HG02678 (cell line): ENCODE results near the gene KCNJ18.
"Not testable (repeated sequence)": the region's sequence is repeated elsewhere in the genome, so short reads cannot be mapped to it uniquely, and the experiment has no call there.

ENCODE experiments used
- ATAC-seq: cut with Tn5 transposase; IDR thresholded peaks from one replicate; pipeline ENCODE4 v1.9.1; 2021; ENCODE audit warnings: mild to moderate bottlenecking, moderate library complexity; ENCODE audit not compliant: unreplicated experiment

KCNJ18 gene

DNA sequence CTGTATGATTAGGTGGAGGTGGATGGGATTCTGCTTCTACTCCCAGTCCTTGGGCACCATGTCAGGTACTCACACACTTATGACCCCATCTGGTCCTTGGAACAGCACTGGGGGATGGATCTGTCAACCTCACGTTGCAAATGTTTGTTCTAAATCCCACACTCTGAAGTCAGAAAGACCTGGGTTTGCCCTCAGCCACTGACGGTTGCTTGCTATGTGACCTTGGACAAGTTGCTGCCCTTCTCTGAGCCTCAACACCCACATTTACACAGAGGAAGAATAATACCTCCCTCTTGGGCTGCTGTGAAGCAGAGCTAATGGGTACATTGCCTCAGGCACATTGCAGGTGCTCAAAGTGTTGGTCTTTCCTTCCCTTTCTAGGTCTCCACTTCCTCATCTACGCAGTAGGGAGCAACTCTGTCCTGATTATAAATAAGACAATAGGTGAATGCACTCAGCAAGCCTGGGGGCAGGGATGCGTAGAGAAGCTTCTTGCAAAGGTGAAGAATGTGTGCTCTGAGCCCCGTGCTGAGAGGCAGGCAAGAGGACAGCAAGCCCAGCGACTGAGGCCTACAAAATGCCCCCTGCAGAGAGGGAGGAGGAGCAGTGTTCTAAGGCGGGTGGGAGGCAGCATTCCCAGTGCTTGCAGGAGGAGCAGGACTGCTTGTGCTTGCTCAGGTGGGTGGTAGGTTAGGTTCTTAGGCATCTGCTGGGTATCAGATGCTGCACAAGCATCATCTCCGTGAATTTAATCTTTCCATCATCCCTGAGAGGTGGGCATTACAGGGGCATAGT lies 21.8 kb upstream of the KCNJ18 start:
- ATAC-seq = not testable (repeated sequence)

DNA sequence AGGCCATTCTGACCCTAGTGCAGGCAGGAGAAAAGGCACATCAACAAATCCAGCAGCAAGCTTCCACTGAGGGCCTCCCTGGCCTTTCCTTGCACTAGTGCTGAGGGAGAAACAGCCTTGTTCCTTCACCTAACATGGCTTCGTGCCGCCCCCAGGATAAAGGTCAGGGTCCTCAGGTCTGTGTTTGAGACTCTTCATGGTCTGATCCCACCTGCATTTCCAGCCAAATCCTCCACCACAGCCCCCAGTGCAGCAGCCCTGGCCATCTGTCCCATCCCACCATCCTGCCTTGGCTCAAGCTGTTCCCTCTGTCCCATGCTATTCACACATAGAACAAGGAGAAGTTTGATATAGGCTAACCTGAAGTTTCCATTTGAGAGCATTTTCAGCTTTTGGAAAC lies 20.9 kb upstream of the KCNJ18 start:
- ATAC-seq = not testable (repeated sequence)

DNA sequence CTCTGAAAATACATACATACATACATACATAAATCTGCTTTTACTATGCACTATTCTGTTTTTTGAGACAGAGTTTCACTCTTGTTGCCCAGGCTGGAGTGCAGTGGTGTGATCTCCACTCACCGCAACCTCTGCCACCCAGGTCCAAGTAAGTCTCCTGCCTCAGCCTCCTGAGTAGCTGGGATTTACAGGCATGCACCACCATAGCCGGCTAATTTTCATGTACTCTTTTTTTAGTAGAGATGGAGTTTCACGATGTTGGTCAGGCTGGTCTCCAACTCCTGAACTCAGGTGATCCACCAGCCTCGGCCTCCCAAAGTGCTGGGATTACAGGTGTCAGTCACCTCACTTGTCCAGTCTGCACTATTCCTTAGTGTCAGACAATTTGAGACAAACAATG lies 20.5 kb upstream of the KCNJ18 start:
- ATAC-seq = not testable (repeated sequence)

DNA sequence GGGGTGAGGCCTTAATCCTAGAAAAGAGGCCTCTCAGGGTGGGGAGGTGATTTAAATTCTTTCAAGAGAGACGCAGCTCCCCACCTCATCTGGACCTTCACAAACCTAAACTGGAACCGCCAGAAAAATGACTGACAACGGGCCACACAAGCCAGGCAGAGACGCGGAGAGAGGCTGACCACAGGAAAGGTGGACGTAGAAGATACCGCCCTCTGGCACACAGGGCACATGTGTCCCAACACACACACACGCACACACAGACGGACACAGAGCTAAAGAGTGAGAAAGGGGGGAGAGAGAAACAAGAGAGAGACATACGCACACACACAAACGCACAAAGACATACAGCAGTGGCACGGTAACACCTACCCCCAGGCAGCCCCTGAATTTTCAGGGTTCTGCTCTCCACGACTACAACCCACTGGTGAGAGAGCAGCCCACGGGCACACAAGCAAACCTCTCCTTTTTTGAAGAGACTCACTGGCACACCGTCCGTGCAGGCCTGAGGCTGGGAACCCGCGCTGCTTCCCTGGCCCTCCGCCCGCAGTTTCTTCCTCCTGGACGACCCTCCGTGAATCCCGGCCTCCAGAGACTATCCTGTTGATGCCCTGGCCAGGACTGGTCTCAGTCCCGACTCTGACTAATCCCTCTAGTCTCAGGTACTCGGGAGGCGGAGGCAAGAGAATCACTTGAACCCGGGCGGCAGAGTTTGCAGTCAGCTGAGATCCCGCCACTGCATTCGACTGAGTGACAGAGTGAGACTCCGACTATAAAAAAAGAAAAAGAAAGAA lies 18.7 kb upstream of the KCNJ18 start:
- not testable (repeated sequence) for ATAC-seq

DNA sequence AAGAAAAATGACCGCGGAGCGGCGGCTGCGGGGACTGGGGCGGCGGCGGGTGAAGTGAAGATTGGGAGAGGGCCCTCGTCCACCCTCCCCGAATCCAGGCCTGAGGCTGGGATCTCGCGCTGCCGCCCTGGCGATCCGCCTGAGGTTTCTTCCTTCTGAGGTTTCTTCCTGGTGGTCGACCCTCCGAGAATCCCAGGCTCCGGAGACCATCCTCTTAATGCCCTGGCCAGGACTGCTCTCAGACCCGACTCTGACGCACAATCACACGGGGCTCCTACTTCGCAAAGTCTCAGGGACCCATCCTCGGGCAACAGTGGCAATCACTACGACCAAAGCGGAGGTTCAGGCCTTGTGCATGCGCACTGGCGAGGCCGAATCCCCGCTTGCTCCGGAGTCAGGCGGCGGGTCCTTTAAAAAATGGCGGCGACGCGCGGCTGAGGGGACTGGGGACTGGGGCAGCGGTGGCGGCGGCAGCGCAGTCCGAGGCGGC lies 18.0 kb upstream of the KCNJ18 start:
- no peak for ATAC-seq

DNA sequence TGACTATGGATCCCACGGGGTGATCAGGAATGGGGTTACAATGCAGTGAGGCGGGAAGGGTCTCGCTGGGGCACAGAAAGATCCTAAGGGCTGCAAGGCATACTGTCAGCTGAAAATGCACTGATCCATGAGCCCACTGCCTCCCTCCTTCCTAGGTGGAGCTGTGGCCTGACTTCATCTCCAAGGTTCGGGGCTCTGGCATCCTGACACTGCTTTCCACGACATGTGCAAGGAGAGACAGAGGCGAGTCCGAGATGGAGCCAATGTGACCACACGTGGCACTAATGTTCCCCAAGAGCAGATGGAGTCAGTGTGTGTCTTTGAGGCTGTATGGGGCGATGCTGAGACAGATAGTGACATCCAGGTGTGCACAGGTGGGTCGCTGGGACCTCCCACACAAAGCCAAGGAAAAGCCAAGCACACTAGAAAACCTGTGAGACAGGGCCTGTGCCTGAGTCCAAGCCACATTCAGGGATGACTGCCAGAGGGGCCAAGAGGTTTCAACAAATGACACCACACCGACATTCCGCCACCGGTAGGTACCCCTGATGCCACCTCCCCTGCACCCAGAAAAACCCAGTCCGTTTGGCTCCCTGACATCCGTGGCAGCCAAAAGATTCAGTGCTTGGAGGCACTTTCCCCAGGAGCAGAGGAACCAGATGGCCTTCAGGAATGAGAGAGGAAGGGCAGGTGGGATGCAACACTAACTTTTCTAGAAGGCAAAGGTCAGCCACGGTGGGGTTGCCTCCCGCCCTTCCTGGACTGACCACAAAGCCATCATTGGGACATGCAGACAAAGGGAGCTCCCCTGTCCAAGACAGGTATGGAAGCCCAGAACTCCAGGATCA lies 17.2 kb upstream of the KCNJ18 start:
- ATAC-seq = not testable (repeated sequence)

DNA sequence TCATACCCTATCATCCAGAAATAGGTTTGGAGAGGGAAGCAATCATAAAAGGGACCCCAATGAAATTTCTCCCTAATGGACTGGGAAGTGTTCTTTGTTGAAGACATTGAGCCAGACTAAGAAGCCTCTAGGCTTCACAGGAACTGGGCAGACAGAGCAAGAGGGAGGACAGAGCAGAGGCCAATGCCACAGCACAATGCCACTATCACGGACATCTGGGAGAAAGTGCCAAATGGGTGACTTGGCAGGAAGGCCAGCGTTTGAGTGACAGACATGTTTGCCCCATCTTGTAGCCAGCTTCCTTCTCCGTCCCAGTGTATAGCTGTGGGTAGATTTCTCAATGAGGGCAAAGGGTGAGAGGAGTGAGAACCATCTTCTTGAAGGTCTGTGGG lies 16.6 kb upstream of the KCNJ18 start:
- ATAC-seq = not testable (repeated sequence)

DNA sequence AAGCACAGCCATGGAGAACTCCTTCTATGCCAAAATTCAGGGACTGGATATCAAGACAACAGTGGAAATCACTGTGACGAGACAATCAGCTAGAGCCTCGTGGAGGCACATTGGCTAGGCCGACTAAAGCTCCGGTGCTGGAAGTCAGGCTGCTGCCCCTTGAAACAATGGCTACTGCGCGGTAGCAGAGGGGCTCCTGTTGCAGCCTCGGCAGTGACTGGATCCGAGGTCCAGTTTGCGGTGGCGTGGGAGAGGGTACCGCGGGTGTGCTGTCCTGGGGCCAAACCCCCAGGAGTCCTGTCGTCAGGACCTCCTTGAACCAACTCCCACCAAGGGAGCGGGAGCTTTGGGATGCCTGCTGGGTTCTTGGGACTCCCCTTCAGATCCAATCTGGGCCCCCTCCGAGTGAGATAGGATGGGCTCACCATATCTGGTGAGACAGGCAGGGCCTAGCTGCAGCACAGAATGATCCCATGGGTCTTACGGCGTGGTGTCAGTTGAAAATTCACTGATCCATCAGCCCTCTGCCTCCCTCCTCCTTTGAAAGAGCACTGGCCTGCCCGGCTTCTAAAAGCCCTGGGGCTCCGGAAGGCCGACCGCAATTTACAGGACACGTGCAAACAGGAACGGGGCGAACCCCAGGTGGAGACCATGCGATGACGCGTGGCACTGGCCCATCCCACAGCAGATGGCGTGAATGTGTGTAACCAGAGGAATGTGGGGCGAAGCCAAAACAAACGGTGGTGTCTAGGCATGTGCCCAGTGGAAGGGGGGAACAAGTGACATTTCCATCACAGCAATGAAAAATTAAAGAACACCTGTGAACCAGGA lies 15.8 kb upstream of the KCNJ18 start:
- ATAC-seq = no peak

DNA sequence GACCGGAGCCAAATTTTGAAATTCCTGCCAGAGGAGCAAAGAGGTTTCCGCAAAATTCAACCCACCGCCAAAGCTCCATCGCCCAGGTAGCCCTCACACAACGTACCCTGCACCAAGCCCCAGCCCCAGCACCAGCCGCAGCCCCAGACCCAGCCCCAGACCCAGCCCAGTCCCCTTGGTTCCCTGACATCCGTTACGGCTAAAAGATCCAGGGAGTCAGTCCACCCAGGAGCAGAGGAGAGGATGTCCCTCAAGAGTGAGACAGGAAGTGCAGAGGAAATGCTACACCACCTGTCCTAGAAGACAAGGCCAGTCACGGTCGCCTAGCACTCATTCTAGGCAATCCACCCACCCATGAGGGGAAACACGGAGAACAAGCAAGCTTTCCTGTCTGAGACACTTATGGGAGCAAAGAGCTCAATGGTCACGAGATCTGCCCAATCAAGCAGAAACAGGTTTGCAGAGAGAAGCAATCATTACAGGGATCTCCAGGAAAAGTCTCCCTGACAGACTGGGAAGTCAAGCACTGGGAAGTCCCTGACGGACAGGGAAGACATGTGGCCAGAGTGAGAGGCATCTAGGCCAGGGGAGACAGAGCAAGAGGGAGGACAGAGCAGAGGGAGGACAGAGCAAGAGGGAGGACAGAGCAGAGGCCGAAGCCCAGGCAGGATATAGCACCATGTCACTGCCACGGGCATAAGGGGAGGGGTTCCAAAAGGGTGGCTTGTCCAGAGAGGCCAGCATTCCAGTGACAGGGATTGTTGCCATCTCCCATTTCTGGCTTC lies 15.0 kb upstream of the KCNJ18 start:
- no peak for ATAC-seq

DNA sequence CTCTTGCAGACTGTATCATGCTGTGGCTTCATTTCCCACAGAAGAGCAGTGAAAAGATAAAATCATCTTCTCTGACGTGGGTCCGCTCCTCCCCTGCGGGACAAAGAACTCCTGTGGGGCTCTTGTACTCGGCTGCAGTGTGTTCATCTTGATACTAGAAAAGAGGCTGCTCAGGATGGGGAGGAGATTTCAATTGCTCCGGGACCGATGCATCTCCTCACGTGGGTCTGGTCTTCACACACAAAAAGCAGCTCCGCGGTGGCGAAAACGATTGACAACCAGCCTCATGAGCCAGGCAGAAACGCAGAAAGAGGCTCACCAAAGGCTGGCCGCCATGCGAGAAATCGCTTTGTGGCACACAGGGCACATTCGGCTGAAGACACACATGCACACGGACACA lies 14.4 kb upstream of the KCNJ18 start:
- no peak for ATAC-seq

DNA sequence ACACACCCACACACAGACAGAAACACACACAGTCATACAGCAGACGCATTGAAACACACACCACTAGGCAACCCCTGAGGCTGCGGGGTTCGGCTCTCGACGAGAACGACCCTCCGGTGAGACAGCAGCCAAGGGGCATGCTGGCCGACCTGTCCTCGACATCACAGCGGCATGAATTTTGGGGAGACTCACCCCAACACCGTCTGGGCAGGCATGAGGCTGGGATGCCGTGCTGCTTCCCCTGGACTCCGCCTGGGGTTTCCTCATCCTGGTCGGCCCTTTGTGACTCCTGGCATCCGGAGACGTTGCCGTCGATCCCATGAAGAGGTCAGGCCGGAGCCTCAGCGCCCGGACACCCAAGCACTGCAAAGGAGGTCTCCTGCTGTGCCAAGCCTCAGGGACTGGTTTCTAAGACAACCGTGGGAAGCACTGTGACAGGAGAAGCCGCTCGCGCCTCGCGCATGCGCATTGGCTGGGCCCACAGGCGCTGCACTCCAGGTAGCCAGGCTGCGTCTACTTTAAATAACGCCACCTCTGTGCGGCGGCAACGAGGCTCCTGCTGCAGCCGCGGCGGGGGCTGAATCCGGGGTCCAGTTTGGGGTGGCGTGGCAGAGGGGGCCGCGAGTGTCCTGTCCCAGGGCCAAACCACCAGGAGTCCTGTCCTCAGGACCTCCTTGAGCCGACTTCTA lies 13.8 kb upstream of the KCNJ18 start:
- ATAC-seq = no peak

DNA sequence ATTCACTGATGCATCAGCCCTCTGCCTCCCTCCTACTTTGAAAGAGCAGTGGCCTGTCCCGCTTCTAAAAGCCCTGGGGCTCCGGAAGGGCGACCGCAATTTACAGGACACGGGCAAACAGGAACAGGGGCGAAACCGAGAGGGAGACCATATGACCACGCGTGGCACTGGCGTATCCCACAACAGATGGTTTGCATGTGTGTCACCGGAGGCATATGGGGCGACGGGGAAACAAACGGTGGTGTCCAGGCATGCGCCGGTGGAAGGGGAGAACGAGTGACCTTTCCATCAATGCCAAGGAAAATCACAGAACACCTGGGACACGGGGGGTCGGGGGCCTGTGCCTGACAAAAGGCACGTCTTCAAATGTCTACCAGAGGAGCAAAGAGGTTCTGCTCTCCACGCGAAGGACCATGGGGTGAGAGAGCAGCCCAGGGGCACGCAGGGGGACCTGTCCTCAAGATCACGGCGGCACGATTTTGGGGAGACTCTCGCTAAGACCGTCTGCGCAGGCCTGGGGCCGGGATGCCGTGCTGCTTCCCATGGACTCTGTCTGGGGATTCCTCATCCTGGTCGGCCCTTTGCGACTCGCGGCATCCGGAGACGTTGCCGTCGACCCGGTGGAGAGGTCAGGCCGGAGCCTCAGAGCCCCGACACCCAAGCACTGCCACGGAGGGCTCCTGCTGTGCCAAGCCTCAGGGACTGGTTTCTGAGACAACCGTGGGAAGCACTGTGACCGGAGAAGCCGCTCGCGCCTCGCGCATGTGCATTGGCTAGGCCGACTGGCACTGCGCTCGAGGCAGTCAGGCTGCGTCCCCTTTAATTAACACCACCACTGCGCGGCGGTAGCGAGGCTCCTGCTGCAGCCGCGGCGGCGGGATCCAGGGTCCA lies 12.8 kb upstream of the KCNJ18 start:
- no peak for ATAC-seq

DNA sequence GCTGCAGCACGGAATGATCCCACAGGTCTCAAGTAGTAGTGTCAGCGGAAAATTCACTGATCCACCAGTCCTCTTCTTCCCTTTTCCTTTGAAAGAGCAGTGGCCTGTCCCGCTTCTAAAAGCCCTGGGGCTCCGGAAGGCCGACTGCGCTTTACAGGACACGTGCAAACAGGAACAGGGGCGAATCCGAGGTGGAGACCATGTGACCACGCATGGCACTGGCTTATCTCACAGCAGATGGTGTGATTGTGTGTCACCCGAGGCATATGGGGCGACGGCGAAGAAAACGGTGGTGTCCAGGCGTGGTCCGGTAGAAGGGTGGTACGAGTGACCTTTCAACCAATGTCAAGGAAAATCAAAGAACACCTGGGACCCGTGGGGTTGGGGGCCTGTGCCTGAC lies 12.0 kb upstream of the KCNJ18 start:
- ATAC-seq = no peak

DNA sequence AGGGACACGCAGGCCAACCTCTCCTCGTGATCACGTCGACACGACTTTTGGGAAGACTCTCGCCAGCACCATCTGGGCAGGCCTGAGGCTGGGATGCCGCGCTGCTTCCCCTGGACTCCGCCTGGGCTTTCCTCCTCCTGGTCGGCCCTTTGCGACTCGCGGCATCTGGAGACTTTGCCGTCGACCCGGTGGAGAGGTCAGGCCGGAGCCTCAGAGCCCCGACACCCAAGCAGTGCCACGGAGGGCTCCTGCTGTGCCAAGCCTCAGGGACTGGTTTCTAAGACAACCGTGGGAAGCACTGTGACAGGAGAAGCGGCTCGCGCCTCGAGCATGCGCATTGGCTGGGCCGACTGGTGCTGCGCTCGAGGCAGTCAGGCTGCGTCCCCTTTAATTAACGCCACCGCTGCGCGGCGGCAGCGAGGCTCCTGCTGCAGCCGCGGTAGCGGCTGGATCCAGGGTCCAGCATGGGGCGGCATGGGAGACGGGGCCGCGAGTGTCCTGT lies 11.4 kb upstream of the KCNJ18 start:
- not testable (repeated sequence) for ATAC-seq

DNA sequence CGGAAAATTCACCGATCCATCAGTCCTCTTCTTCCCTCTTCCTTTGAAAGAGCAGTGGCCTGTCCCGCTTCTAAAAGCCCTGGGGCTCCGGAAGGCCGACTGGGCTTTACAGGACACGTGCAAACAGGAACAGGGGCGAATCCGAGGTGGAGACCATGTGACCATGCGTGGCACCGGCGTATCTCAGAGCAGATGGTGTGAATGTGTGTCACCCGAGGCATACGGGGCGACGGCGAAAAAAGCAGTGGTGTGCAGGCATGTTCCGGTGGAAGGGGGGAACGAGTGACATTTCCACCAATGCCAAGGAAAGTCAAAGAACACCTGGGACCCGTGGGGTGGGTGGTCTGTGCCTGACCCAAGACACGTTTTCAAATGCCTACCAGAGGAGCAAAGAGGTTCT lies 10.7 kb upstream of the KCNJ18 start:
- not testable (repeated sequence) for ATAC-seq

DNA sequence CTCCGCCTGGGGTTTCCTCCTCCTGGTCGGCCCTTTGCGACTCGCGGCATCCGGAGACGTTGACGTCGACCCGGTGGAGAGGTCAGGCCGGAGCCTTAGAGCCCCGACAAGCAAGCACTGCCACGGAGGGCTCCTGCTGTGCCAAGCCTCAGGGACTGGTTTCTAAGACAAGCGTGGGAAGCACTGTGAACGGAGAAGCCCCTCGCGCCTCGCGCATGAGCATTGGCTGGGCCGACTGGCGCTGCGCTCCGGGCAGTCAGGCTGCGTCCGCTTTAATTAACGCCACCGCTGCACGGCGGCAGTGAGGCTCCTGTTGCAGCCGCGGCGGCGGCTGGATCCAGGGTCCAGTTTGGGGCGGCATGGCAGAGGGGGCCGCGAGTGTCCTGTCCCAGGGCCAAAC lies 10.2 kb upstream of the KCNJ18 start:
- ATAC-seq = not testable (repeated sequence)

DNA sequence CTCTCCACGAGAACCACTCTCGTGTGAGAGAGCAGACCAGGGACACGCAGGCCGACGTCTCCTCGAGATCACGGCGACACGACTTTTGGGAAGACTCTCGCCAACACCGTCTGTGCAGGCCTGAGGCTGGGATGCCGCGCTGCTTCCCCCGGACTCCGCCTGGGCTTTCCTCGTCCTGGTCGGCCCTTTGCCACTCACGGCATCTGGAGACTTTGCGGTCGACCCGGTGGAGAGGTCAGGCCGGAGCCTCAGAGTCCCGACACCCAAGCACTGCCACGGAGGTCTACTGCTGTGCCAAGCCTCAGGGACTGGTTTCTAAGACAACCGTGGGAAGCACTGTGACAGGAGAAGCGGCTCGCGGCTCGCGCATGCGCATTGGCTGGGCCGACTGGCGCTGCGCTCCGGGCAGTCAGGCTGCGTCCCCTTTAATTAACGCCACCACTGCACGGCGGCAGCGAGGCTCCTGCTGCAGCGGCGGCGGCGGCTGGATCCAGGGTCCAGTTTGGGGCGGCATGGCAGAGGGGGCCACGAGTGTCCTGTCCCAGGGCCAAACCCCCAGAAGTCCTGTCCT lies 9.1 kb upstream of the KCNJ18 start:
- ATAC-seq = not testable (repeated sequence)
